Dendritic cell treated with granulocyte-macrophage colony-stimulating factor and Interleukin-4, amounts not matched to agents 40 ng/mL and 50 ng/mL, for 4 days (primary cell): ENCODE measurements around the gene PRKACB.
"Not testable (repeated sequence)": the region's sequence is repeated elsewhere in the genome, so short reads cannot be mapped to it uniquely, and the experiment has no call there.

ENCODE experiments used
- H3K27ac Mint-ChIP-seq: one replicate; pipeline ENCODE4 v1.8.0; 2022; ENCODE audit warnings: mild to moderate bottlenecking, mixed read lengths
- H3K27me3 Mint-ChIP-seq: one replicate; pipeline ENCODE4 v1.8.0; 2022; ENCODE audit warnings: mild to moderate bottlenecking, mixed read lengths
- H3K36me3 Mint-ChIP-seq: one replicate; pipeline ENCODE4 v1.8.0; 2022; ENCODE audit warnings: low read depth, mixed read lengths
- H3K4me1 Mint-ChIP-seq: one replicate; pipeline ENCODE4 v1.8.0; 2022; ENCODE audit warnings: low read depth, mixed read lengths
- H3K4me3 Mint-ChIP-seq: one replicate; pipeline ENCODE4 v1.8.0; 2022; ENCODE audit warnings: mild to moderate bottlenecking, moderate library complexity, mixed read lengths
- H3K9me3 Mint-ChIP-seq: one replicate; pipeline ENCODE4 v1.8.0; 2022; ENCODE audit warnings: mixed read lengths
- intact Hi-C: fragments of 100-400 bp; cut with micrococcal nuclease; formaldehyde crosslinking; loops from one replicate; pipeline ENCODE4 v1.15.0; 2022

The PRKACB gene

GRCh38 chr1:84143796-84144565, at the start of gene PRKACB:
Gene PRKACB, plus strand, starts transcription at chr1:84144271. Its CDS starts 91 bp downstream, at chr1:84144362.
- no peaks in the 10 kb centered on the region for H3K36me3 Mint-ChIP-seq
- H3K27me3 Mint-ChIP-seq, result no peaks in the 10 kb centered on the region
- intact Hi-C loops, result loop anchor here (5.0 to 10.0 kb wide), 5 partner anchors 401 to 793 kb away; no protein-coding TSS in a partner anchor
- H3K27ac Mint-ChIP-seq, result peak within 1 kb of the TSS; percentile 86
- H3K4me1 Mint-ChIP-seq, result peaks cover 9% of the 10 kb centered on the region
- H3K4me3 Mint-ChIP-seq, result peak within 1 kb of the TSS; percentile 73
- no peaks in the 10 kb centered on the region for H3K9me3 Mint-ChIP-seq

GRCh38 chr1:84095308-84095707, 48.8 kb upstream of the PRKACB start:
- intact Hi-C loops, result no loop called here
- H3K36me3 Mint-ChIP-seq, result no peaks in the 10 kb centered on the region

GRCh38 chr1:84096176-84096575, 47.9 kb upstream of the PRKACB start:
- H3K9me3 Mint-ChIP-seq, result no peaks in the 10 kb centered on the region
- no peaks in the 10 kb centered on the region for H3K27me3 Mint-ChIP-seq
- H3K36me3 Mint-ChIP-seq, result no peaks in the 10 kb centered on the region
- H3K4me1 Mint-ChIP-seq, result no peaks in the 10 kb centered on the region
- no peak overlapping the region for H3K4me3 Mint-ChIP-seq
- intact Hi-C loops, result no loop called here
- no peak overlapping the region for H3K27ac Mint-ChIP-seq

More at GRCh38 chr1:84095308-84095707, 48.8 kb upstream of the PRKACB start:
- Mint-ChIP-seq H3K9me3 (no peaks in the 10 kb centered on the region), H3K4me1 (peaks cover 5% of the 10 kb centered on the region), H3K27ac (no peak overlapping the region), H3K27me3 (no peaks in the 10 kb centered on the region), H3K4me3 (no peak overlapping the region)

GRCh38 chr1:84101204-84101603, 42.9 kb upstream of the PRKACB start:
- no peaks in the 10 kb centered on the region for H3K36me3 Mint-ChIP-seq
- intact Hi-C loops, result no loop called here
- no peaks in the 10 kb centered on the region for H3K27me3 Mint-ChIP-seq
- no peak overlapping the region for H3K27ac Mint-ChIP-seq
- no peak overlapping the region for H3K4me3 Mint-ChIP-seq
- no peaks in the 10 kb centered on the region for H3K9me3 Mint-ChIP-seq
- peaks cover 13% of the 10 kb centered on the region for H3K4me1 Mint-ChIP-seq

GRCh38 chr1:84103197-84103992, 40.7 kb upstream of the PRKACB start:
- intact Hi-C loops, result no loop called here
- H3K36me3 Mint-ChIP-seq, result no peaks in the 10 kb centered on the region
- no peak overlapping the region for H3K27ac Mint-ChIP-seq
- peaks cover 13% of the 10 kb centered on the region for H3K4me1 Mint-ChIP-seq
- H3K9me3 Mint-ChIP-seq, result no peaks in the 10 kb centered on the region
- no peak overlapping the region for H3K4me3 Mint-ChIP-seq
- H3K27me3 Mint-ChIP-seq, result no peaks in the 10 kb centered on the region

GRCh38 chr1:84107538-84107937, 36.5 kb upstream of the PRKACB start:
- intact Hi-C loops, H3K27me3 Mint-ChIP-seq: not testable (repeated sequence)

GRCh38 chr1:84107955-84108354, 36.1 kb upstream of the PRKACB start:
- no peaks in the 10 kb centered on the region for H3K9me3 Mint-ChIP-seq
- no peak overlapping the region for H3K4me3 Mint-ChIP-seq
- H3K27ac Mint-ChIP-seq, result no peak overlapping the region
- intact Hi-C loops, result no loop called here
- H3K27me3 Mint-ChIP-seq, result no peaks in the 10 kb centered on the region
- peaks cover 22% of the 10 kb centered on the region for H3K4me1 Mint-ChIP-seq
- H3K36me3 Mint-ChIP-seq, result no peaks in the 10 kb centered on the region

More at GRCh38 chr1:84107538-84107937, 36.5 kb upstream of the PRKACB start:
- H3K36me3 Mint-ChIP-seq, H3K4me3 Mint-ChIP-seq, H3K9me3 Mint-ChIP-seq, H3K27ac Mint-ChIP-seq: not testable (repeated sequence)
- peaks cover 23% of the 10 kb centered on the region for H3K4me1 Mint-ChIP-seq

GRCh38 chr1:84108900-84109578, 35.0 kb upstream of the PRKACB start:
- H3K9me3 Mint-ChIP-seq, result no peaks in the 10 kb centered on the region
- no peaks in the 10 kb centered on the region for H3K36me3 Mint-ChIP-seq
- peaks cover 12% of the 10 kb centered on the region for H3K4me1 Mint-ChIP-seq
- intact Hi-C loops, result no loop called here
- no peak overlapping the region for H3K27ac Mint-ChIP-seq
- no peak overlapping the region for H3K4me3 Mint-ChIP-seq
- no peaks in the 10 kb centered on the region for H3K27me3 Mint-ChIP-seq

GRCh38 chr1:84110629-84111028, 33.4 kb upstream of the PRKACB start:
- H3K9me3 Mint-ChIP-seq, result no peaks in the 10 kb centered on the region
- no peak overlapping the region for H3K4me3 Mint-ChIP-seq
- H3K4me1 Mint-ChIP-seq, result peaks cover 10% of the 10 kb centered on the region
- H3K36me3 Mint-ChIP-seq, result no peaks in the 10 kb centered on the region
- H3K27me3 Mint-ChIP-seq, result no peaks in the 10 kb centered on the region
- H3K27ac Mint-ChIP-seq, result no peak overlapping the region
- intact Hi-C loops, result no loop called here

- H3K4me3 Mint-ChIP-seq, result no peak overlapping the region
- no peaks in the 10 kb centered on the region for H3K36me3 Mint-ChIP-seq
- H3K27ac Mint-ChIP-seq, result no peak overlapping the region
- no peaks in the 10 kb centered on the region for H3K27me3 Mint-ChIP-seq
- peaks cover 8% of the 10 kb centered on the region for H3K4me1 Mint-ChIP-seq
- intact Hi-C loops, result no loop called here
- H3K9me3 Mint-ChIP-seq, result no peaks in the 10 kb centered on the region
These were observed 27.5 kb upstream of the PRKACB start for GRCh38 chr1:84116558-84116957.

- Mint-ChIP-seq H3K27me3 (no peaks in the 10 kb centered on the region), H3K4me3 (no peak overlapping the region), H3K36me3 (no peaks in the 10 kb centered on the region), H3K27ac (no peak overlapping the region), H3K4me1 (peaks cover 8% of the 10 kb centered on the region), H3K9me3 (no peaks in the 10 kb centered on the region)
- intact Hi-C loops, result no loop called here
These were observed 26.2 kb upstream of the PRKACB start for GRCh38 chr1:84117868-84118267.

GRCh38 chr1:84121360-84121759, 22.7 kb upstream of the PRKACB start:
- no peak overlapping the region for H3K4me3 Mint-ChIP-seq
- no peaks in the 10 kb centered on the region for H3K27me3 Mint-ChIP-seq
- no peaks in the 10 kb centered on the region for H3K36me3 Mint-ChIP-seq
- intact Hi-C loops, result loop anchor here (5.0 kb wide), 2 partner anchors 214 to 651 kb away; no protein-coding TSS in a partner anchor
- H3K27ac Mint-ChIP-seq, result no peak overlapping the region
- peaks cover 8% of the 10 kb centered on the region for H3K4me1 Mint-ChIP-seq
- H3K9me3 Mint-ChIP-seq, result no peaks in the 10 kb centered on the region

GRCh38 chr1:84122780-84123382, 21.2 kb upstream of the PRKACB start:
- H3K36me3 Mint-ChIP-seq, result no peaks in the 10 kb centered on the region

More at GRCh38 chr1:84122780-84123382, 21.2 kb upstream of the PRKACB start:
- Mint-ChIP-seq H3K4me1 (no peaks in the 10 kb centered on the region), H3K27ac (no peak overlapping the region), H3K4me3 (no peak overlapping the region), H3K9me3 (no peaks in the 10 kb centered on the region), H3K27me3 (no peaks in the 10 kb centered on the region)
- intact Hi-C loops, result loop anchor here (1.0 to 5.0 kb wide), 3 partner anchors 192 to 649 kb away; no protein-coding TSS in a partner anchor
